Trophoblast cell (in vitro differentiated cells and primary cell): ENCODE data around the gene EFNA5.

Source experiments
- DNase-seq, 2 donors: peaks; one replicate each; pipeline ENCODE4 v3.0.0-alpha.2; 2016
- H2AFZ ChIP-seq: 2 replicates; pipeline ENCODE4 v1.6.1; 2013; ENCODE audit warnings: low read length, moderate library complexity, mild to moderate bottlenecking; ENCODE audit not compliant: insufficient read depth, poor library complexity
- H2AK5ac ChIP-seq: 2 replicates; pipeline ENCODE4 v1.6.1; 2013; ENCODE audit warnings: mild to moderate bottlenecking, low read length
- H2BK120ac ChIP-seq: 2 replicates; pipeline ENCODE4 v1.6.1; 2013; ENCODE audit warnings: low read length, mild to moderate bottlenecking, moderate library complexity; ENCODE audit not compliant: insufficient read depth, poor library complexity
- H2BK12ac ChIP-seq: 2 replicates; pipeline ENCODE4 v1.6.1; 2013; ENCODE audit warnings: mild to moderate bottlenecking, low read length, moderate library complexity
- H2BK5ac ChIP-seq: 2 replicates; pipeline ENCODE4 v1.6.1; 2013; ENCODE audit warnings: low read length, low read depth, moderate library complexity, mild to moderate bottlenecking; ENCODE audit not compliant: poor library complexity
- H3K14ac ChIP-seq: 2 replicates; pipeline ENCODE4 v1.6.1; 2013; ENCODE audit warnings: mild to moderate bottlenecking, low read length
- H3K18ac ChIP-seq: 2 replicates; pipeline ENCODE4 v1.6.1; 2013; ENCODE audit warnings: mild to moderate bottlenecking, low read length
- H3K23ac ChIP-seq: 2 replicates; pipeline ENCODE4 v1.6.1; 2013; ENCODE audit warnings: low read length
- H3K27ac ChIP-seq: 2 replicates; pipeline ENCODE4 v1.5.1; 2013; ENCODE audit warnings: low read depth, mild to moderate bottlenecking, inconsistent platforms, low read length, moderate library complexity
- H3K27me3 ChIP-seq: 2 replicates; pipeline ENCODE4 v1.6.1; 2013; ENCODE audit warnings: inconsistent platforms, mild to moderate bottlenecking, low read length, moderate library complexity; ENCODE audit not compliant: insufficient read depth
- H3K36me3 ChIP-seq, 2 experiments: 1 replicate in 1 of 2; 2 replicates in 1 of 2; pipeline ENCODE4 v1.6.1; 2013; ENCODE audit warnings: low read length in 2 of 2, mild to moderate bottlenecking in 2 of 2, moderate library complexity in 1 of 2; ENCODE audit not compliant: insufficient read depth in 2 of 2, control insufficient read depth in 1 of 2
- H3K4ac ChIP-seq: 2 replicates; pipeline ENCODE4 v1.6.1; 2013; ENCODE audit warnings: low read depth, mild to moderate bottlenecking, low read length, moderate library complexity
- H3K4me1 ChIP-seq, 2 experiments: 1 replicate in 1 of 2; 2 replicates in 1 of 2; pipeline ENCODE4 v1.6.1; 2013; ENCODE audit warnings: low read length in 2 of 2, mild to moderate bottlenecking in 2 of 2, moderate library complexity in 1 of 2; ENCODE audit not compliant: insufficient read depth in 2 of 2, control insufficient read depth in 1 of 2
- H3K4me2 ChIP-seq: 2 replicates; pipeline ENCODE4 v1.6.1; 2013; ENCODE audit warnings: inconsistent platforms, mild to moderate bottlenecking, low read length, moderate library complexity
- H3K4me3 ChIP-seq: 2 replicates; pipeline ENCODE4 v1.5.1; 2013; ENCODE audit warnings: mild to moderate bottlenecking, low read depth, low read length, inconsistent platforms
- H3K79me1 ChIP-seq: one replicate; pipeline ENCODE4 v1.6.1; 2013; ENCODE audit warnings: low read length
- H3K79me2 ChIP-seq: 2 replicates; pipeline ENCODE4 v1.6.1; 2013; ENCODE audit warnings: low read length, mild to moderate bottlenecking; ENCODE audit not compliant: control insufficient read depth, insufficient read depth, poor library complexity
- H3K9ac ChIP-seq: 2 replicates; pipeline ENCODE4 v1.6.1; 2013; ENCODE audit warnings: mild to moderate bottlenecking, low read length
- H3K9me3 ChIP-seq: 2 replicates; pipeline ENCODE4 v1.6.1; 2013; ENCODE audit warnings: low read depth, mild to moderate bottlenecking, control low read depth, inconsistent platforms, low read length; ENCODE audit not compliant: insufficient read depth
- H4K12ac ChIP-seq: 2 replicates; pipeline ENCODE4 v1.6.1; 2013; ENCODE audit warnings: low read depth, mild to moderate bottlenecking, low read length, moderate library complexity
- H4K8ac ChIP-seq: 2 replicates; pipeline ENCODE4 v1.6.1; 2013; ENCODE audit warnings: low read depth, mild to moderate bottlenecking, low read length, moderate library complexity
- H4K91ac ChIP-seq: one replicate; pipeline ENCODE4 v1.6.1; 2013; ENCODE audit warnings: low read depth, mild to moderate bottlenecking, low read length, moderate library complexity
- WGBS: extraction: QIAGEN DNeasy Blood & Tissue Kit; methylation state at CpG from one replicate; pipeline ENCODE4 v1.1.7; 2013; ENCODE audit warnings: missing lambda C conversion rate; ENCODE audit not compliant: insufficient read length, insufficient coverage; ENCODE audit errors: extremely low coverage; 5-methylcytosine and 5-hydroxymethylcytosine counted together

Gene EFNA5

GRCh38 chr5:107381189-107381856 is 289.4 kb downstream of the EFNA5 start:
- DNase-seq: peak; percentile 83 to 89

GRCh38 chr5:107380654-107381053 is 290.1 kb downstream of the EFNA5 start:
- Histone ChIP-seq H2BK5ac (no peak overlapping the region), H3K79me2 (no peaks in the 10 kb centered on the region), H3K14ac (no peak overlapping the region), H3K36me3 (no peaks in the 10 kb centered on the region), H3K9ac (no peak overlapping the region), H3K79me1 (no peaks in the 10 kb centered on the region), H2BK120ac (no peak overlapping the region), H3K9me3 (no peaks in the 10 kb centered on the region), H4K91ac (no peak overlapping the region), H3K27me3 (no peaks in the 10 kb centered on the region), H2AFZ (no peak overlapping the region), H2BK12ac (no peak overlapping the region), H3K27ac (no peak overlapping the region), H3K23ac (no peak overlapping the region), H3K4me3 (no peak overlapping the region), H3K4me1 (peaks cover 0 to 8% of the 10 kb centered on the region in 2 experiments), H3K4ac (no peak overlapping the region), H4K12ac (no peak overlapping the region), H2AK5ac (no peak overlapping the region), H4K8ac (no peak overlapping the region), H3K18ac (no peak overlapping the region), H3K4me2 (no peak overlapping the region)
- no CpG with 5 or more reads among the region's 10 CpGs for WGBS
- DNase-seq: peak in 1 of 2 donors; percentile 29

More at GRCh38 chr5:107381189-107381856, 289.4 kb downstream of the EFNA5 start:
- H3K79me1 ChIP-seq: no peaks in the 10 kb centered on the region
- H2AK5ac ChIP-seq: no peak overlapping the region
- H4K12ac ChIP-seq: no peak overlapping the region
- H3K4me3 ChIP-seq: no peak overlapping the region
- H3K27ac ChIP-seq: no peak overlapping the region
- H3K23ac ChIP-seq: no peak overlapping the region
- no CpG with 5 or more reads among the region's 13 CpGs for WGBS
- no peaks in the 10 kb centered on the region for H3K27me3 ChIP-seq
- H3K79me2 ChIP-seq: no peaks in the 10 kb centered on the region
- no peak overlapping the region for H3K14ac ChIP-seq
- peaks cover 0 to 8% of the 10 kb centered on the region in 2 experiments for H3K4me1 ChIP-seq
- no peak overlapping the region for H4K91ac ChIP-seq
- no peaks in the 10 kb centered on the region for H3K9me3 ChIP-seq
- no peak overlapping the region for H3K4me2 ChIP-seq
- no peak overlapping the region for H3K9ac ChIP-seq
- H2BK120ac ChIP-seq: no peak overlapping the region
- no peak overlapping the region for H4K8ac ChIP-seq
- no peak overlapping the region for H2AFZ ChIP-seq
- no peak overlapping the region for H2BK12ac ChIP-seq
- no peak overlapping the region for H3K4ac ChIP-seq
- H3K18ac ChIP-seq: no peak overlapping the region
- no peaks in the 10 kb centered on the region for H3K36me3 ChIP-seq
- H2BK5ac ChIP-seq: no peak overlapping the region

GRCh38 chr5:107378218-107378899 is 292.4 kb downstream of the EFNA5 start:
- Histone ChIP-seq H3K9ac (no peak overlapping the region), H3K18ac (no peak overlapping the region), H3K14ac (no peak overlapping the region), H4K91ac (no peak overlapping the region), H3K27ac (no peak overlapping the region), H4K8ac (no peak overlapping the region), H3K36me3 (no peaks in the 10 kb centered on the region), H3K4ac (no peak overlapping the region), H3K23ac (no peak overlapping the region), H3K27me3 (no peaks in the 10 kb centered on the region), H3K4me1 (peaks cover 0 to 8% of the 10 kb centered on the region in 2 experiments), H2BK120ac (no peak overlapping the region), H3K79me1 (no peaks in the 10 kb centered on the region), H2BK12ac (no peak overlapping the region), H2BK5ac (no peak overlapping the region), H2AK5ac (no peak overlapping the region), H3K9me3 (no peaks in the 10 kb centered on the region), H3K4me2 (no peak overlapping the region), H4K12ac (no peak overlapping the region), H3K4me3 (no peak overlapping the region), H2AFZ (no peak overlapping the region), H3K79me2 (no peaks in the 10 kb centered on the region)
- no peak for DNase-seq
- no CpG with 5 or more reads among the region's 2 CpGs for WGBS

- H2AK5ac ChIP-seq: no peak overlapping the region
- no peak overlapping the region for H3K18ac ChIP-seq
- H2BK5ac ChIP-seq: no peak overlapping the region
- H3K79me1 ChIP-seq: no peaks in the 10 kb centered on the region
- H3K23ac ChIP-seq: no peak overlapping the region
- H4K8ac ChIP-seq: no peak overlapping the region
- no peak overlapping the region for H2AFZ ChIP-seq
- H3K79me2 ChIP-seq: no peaks in the 10 kb centered on the region
- no peaks in the 10 kb centered on the region for H3K36me3 ChIP-seq
- H3K4ac ChIP-seq: no peak overlapping the region
- H3K4me3 ChIP-seq: no peak overlapping the region
- peaks cover 0 to 8% of the 10 kb centered on the region in 2 experiments for H3K4me1 ChIP-seq
- no peak overlapping the region for H4K91ac ChIP-seq
- H3K4me2 ChIP-seq: no peak overlapping the region
- no peaks in the 10 kb centered on the region for H3K9me3 ChIP-seq
- no peak overlapping the region for H2BK120ac ChIP-seq
- no CpG with 5 or more reads among the region's 5 CpGs for WGBS
- no peak overlapping the region for H3K27ac ChIP-seq
- H4K12ac ChIP-seq: no peak overlapping the region
- no peak overlapping the region for H3K9ac ChIP-seq
- no peak for DNase-seq
- H2BK12ac ChIP-seq: no peak overlapping the region
- no peaks in the 10 kb centered on the region for H3K27me3 ChIP-seq
- no peak overlapping the region for H3K14ac ChIP-seq
Observed at GRCh38 chr5:107377277-107377609, 293.5 kb downstream of the EFNA5 start.
